PFSK-1 (cell line): ENCODE measurements around the gene CBFB. TPM values are rescaled to one million over a fixed set of nuclear protein-coding genes. Genes with fewer than 3 reads are reported as not detected.

Experiments used
- FOXP2 ChIP-seq: optimal IDR thresholded peaks from 2 replicates; pipeline ENCODE3; 2011; ENCODE audit warnings: borderline replicate concordance, control low read depth, inconsistent platforms; ENCODE audit not compliant: insufficient read depth; ENCODE audit errors: extremely low read length, extremely low read depth
- POLR2AphosphoS5 ChIP-seq: IDR thresholded peaks from 2 replicates; pipeline ENCODE4 v1.6.1; 2012; ENCODE audit warnings: low read depth, mild to moderate bottlenecking, control low read depth, low read length, moderate library complexity
- SIN3A ChIP-seq: IDR thresholded peaks from 2 replicates; pipeline ENCODE4 v1.6.1; 2012; ENCODE audit warnings: mild to moderate bottlenecking, low read length, moderate library complexity, borderline replicate concordance; ENCODE audit not compliant: insufficient read depth
- TAF1 ChIP-seq: IDR thresholded peaks from 2 replicates; pipeline ENCODE4 v1.6.1; 2012; ENCODE audit warnings: low read length, control low read depth, borderline replicate concordance; ENCODE audit not compliant: insufficient read depth
- polyA plus RNA-seq: library from polyadenylated mRNA; unstranded; fragments of >200 nt; gene quantifications from one replicate; pipeline ENCODE4 v1.2.1, GENCODE V29; 2012; ENCODE audit warnings: low read depth, missing spikeins; ENCODE audit not compliant: insufficient read length
- TF ChIP-seq, protein P1 (sequence below), 2 experiments: IDR thresholded peaks; 2 replicates each; pipeline versions ENCODE4 v1.6.1 to v1.8.0; 2011 to 2012; ENCODE audit warnings: low read depth in 2 of 2, low read length in 2 of 2, control low read depth in 1 of 2, inconsistent platforms in 1 of 2, mild to moderate bottlenecking in 1 of 2, moderate library complexity in 1 of 2; ENCODE audit not compliant: insufficient read depth in 1 of 2

The CBFB gene
- polyA plus RNA-seq: 48.3 TPM

DNA sequence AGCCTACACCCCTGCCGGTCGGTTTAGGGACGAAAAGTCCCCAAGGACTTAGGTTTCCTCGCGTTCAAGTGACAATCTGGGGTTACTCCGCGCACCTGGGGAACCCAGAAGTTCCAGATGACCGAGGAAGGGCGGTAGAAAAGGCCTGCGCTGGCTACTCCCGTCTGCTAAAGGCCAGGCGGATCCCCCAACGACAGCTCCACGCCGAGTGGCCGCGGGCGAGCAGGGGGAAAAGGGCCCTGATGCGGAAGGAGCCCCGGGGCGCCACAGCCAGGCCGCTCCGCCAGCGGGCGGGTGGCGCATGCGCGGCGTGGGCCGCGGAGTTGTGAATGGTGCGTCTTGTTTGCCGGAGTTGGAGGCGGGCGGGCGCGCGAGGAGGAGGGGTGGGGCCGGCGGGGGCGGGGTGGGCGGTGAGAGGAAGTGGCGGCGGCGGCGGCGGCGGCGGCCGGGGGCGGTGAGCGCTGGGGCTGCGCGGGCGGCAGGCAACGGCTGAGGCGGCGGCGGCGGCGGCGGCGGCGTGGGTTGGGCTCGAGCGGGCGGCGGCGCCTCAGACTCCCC is at the start of gene CBFB:
Gene CBFB, plus strand, starts transcription at position 454 of the 558 bp plus-strand sequence. CDS start 259 bp downstream, outside the sequence.
- TF ChIP-seq POLR2AphosphoS5 (peak; percentile 88), FOXP2 (peak; percentile 39), SIN3A (no peak), TAF1 (peak; percentile 64; the same call in 1 of the 2 replicates)
- TF ChIP-seq, protein P1, sequence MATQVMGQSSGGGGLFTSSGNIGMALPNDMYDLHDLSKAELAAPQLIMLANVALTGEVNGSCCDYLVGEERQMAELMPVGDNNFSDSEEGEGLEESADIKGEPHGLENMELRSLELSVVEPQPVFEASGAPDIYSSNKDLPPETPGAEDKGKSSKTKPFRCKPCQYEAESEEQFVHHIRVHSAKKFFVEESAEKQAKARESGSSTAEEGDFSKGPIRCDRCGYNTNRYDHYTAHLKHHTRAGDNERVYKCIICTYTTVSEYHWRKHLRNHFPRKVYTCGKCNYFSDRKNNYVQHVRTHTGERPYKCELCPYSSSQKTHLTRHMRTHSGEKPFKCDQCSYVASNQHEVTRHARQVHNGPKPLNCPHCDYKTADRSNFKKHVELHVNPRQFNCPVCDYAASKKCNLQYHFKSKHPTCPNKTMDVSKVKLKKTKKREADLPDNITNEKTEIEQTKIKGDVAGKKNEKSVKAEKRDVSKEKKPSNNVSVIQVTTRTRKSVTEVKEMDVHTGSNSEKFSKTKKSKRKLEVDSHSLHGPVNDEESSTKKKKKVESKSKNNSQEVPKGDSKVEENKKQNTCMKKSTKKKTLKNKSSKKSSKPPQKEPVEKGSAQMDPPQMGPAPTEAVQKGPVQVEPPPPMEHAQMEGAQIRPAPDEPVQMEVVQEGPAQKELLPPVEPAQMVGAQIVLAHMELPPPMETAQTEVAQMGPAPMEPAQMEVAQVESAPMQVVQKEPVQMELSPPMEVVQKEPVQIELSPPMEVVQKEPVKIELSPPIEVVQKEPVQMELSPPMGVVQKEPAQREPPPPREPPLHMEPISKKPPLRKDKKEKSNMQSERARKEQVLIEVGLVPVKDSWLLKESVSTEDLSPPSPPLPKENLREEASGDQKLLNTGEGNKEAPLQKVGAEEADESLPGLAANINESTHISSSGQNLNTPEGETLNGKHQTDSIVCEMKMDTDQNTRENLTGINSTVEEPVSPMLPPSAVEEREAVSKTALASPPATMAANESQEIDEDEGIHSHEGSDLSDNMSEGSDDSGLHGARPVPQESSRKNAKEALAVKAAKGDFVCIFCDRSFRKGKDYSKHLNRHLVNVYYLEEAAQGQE (IDR thresholded peaks at IDR 0.05; ENCODE audit: insufficient read depth in 1 of 2, low read depth in 2 of 2, low read length in 2 of 2): no peak; a peak in 1 of 4 replicates

DNA sequence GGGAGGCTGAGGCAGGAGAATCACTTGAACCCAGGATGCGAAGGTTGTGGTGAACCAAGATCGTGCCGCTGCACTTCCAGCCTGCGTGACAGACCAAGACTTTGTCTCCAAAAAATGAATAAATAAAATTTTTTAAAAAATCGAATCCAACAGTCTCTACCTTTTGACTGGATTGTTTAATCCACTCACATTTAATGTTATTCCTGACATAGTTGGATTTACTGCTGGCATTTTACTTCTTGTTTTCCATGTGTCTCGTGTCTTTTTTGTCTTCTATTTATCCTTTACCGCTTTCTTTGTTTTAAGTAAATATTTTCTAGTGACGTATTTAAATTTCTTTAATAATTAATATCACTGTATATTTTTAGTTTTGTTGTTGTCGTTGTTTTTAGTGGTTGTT is 45.9 kb upstream of the CBFB start:
- TF ChIP-seq POLR2AphosphoS5 (no peak), FOXP2 (no peak), TAF1 (no peak), SIN3A (no peak)
- TF ChIP-seq, protein P1 (IDR thresholded peaks at IDR 0.05; ENCODE audit: insufficient read depth in 1 of 2, low read depth in 2 of 2, low read length in 2 of 2): no peak

DNA sequence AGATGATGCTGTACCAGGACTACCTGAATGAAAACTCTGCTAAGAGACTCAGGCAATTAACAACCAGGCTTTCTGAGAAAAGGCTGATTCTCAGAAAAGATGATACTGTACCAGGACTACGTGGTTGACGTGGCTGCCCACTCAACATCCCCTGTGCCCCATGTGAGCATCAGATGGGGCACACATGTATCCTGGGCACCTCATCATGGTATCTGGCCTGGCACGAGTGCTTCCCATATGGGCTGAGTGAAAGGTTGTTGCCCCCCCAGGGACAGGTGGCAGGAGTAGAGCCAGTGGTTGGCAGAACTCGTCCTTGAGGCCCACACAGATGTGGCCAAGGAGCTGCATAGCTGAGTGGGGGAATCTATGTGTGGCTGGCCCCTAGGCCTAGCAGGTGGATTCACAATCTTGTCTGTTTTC is 44.0 kb upstream of the CBFB start:
- TF ChIP-seq FOXP2: no peak
- no peak for TF ChIP-seq TAF1
- TF ChIP-seq SIN3A: no peak
- no peak for TF ChIP-seq POLR2AphosphoS5
- TF ChIP-seq, protein P1 (IDR thresholded peaks at IDR 0.05; ENCODE audit: insufficient read depth in 1 of 2, low read depth in 2 of 2, low read length in 2 of 2): no peak

DNA sequence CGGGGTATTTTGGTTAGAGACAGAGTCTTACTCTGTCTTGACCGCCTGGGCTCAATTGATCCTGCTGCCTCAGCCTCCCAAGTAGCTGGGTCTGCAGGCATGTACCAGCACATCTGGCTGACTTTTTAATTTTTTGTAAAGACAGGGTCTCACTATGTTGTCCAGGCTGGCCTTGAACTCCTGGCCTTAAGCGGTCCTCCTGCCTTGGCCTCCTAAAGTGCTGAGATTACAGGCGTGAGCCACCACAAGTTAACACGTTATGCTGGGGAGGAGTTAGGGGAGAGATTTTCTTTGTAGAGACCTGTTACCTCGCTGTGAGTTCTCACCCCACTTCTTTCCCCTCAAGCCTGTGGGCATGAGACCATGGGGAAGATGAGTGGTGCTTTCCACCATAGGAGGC is 42.4 kb upstream of the CBFB start:
- TF ChIP-seq SIN3A (no peak), POLR2AphosphoS5 (no peak), TAF1 (no peak), FOXP2 (no peak)
- TF ChIP-seq, protein P1 (IDR thresholded peaks at IDR 0.05; ENCODE audit: insufficient read depth in 1 of 2, low read depth in 2 of 2, low read length in 2 of 2): no peak
